Naive B cell (primary cell): ENCODE data around the gene THBD. TPM values are rescaled to one million over a fixed set of nuclear protein-coding genes. Genes with fewer than 3 reads are reported as not detected.
A peak's percentile ranks its signal among the peaks of the same experiment; 100 is the strongest.

Experiments used
- ATAC-seq, 2 donors: fragments of 150-1000 bp; cut with Tn5 transposase; 2 replicates each; pipeline ENCODE4 v1.10.0; 2021; ENCODE audit warnings: low read depth in 2 of 2, mild to moderate bottlenecking in 2 of 2, moderate library complexity in 2 of 2
- DNase-seq: peaks from one replicate; pipeline ENCODE4 v3.0.0; 2022
- H3K27ac Mint-ChIP-seq, 6 donors: one replicate each; pipeline ENCODE4 v1.8.0; 2020 to 2022; ENCODE audit warnings: mild to moderate bottlenecking in 6 of 6, mixed read lengths in 6 of 6, moderate library complexity in 5 of 6, inconsistent platforms in 2 of 6
- H3K27me3 Mint-ChIP-seq, 3 donors: one replicate each; pipeline ENCODE4 v1.8.0; 2021 to 2022; ENCODE audit warnings: mixed read lengths in 3 of 3, mild to moderate bottlenecking in 1 of 3
- H3K36me3 Mint-ChIP-seq, 2 donors: one replicate each; pipeline ENCODE4 v1.8.0; 2020 to 2022; ENCODE audit warnings: mixed read lengths in 2 of 2, inconsistent platforms in 1 of 2, mild to moderate bottlenecking in 1 of 2
- H3K4me1 Mint-ChIP-seq, 3 donors: one replicate each; pipeline ENCODE4 v1.8.0; 2020 to 2022; ENCODE audit warnings: mixed read lengths in 3 of 3, inconsistent platforms in 1 of 3, mild to moderate bottlenecking in 1 of 3, moderate library complexity in 1 of 3
- H3K4me3 Mint-ChIP-seq, 8 donors: one replicate each; pipeline ENCODE4 v1.8.0; 2020 to 2022; ENCODE audit warnings: mild to moderate bottlenecking in 8 of 8, mixed read lengths in 8 of 8, moderate library complexity in 8 of 8, inconsistent platforms in 2 of 8
- H3K9me3 Mint-ChIP-seq, 7 donors: one replicate each; pipeline ENCODE4 v1.8.0; 2020 to 2022; ENCODE audit warnings: mixed read lengths in 7 of 7, mild to moderate bottlenecking in 5 of 7, inconsistent platforms in 2 of 7, moderate library complexity in 1 of 7
- polyA plus RNA-seq, 6 donors: library from polyadenylated mRNA; unstranded; fragments of 300-500 nt; fragmentation: Illumina TruSeq; gene quantifications; one replicate each; pipeline ENCODE4 v1.2.3, GENCODE V29; 2021; ENCODE audit warnings: low read depth in 6 of 6

The THBD gene
- polyA plus RNA-seq, 6 donors from 2014 or later: 0.19 TPM; not detected in 5

DNA sequence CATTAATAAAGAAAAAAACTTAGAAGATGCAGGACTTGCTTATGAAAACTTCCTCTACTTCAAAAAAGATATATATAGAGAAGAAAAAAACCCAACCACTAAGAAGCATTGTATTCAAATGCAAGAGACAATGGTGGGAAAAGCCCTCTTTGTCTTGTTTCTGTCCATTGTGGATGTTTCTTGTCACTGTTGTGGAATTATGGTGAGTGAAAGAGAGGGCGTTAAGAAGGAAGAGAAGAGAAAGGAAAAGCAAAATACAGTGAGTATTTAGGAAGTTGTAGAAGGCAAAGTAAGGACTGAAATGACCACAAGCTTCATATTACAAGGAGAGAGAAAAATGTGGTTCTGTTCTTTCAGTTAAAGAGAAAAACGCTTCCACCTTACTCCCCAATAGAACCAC, 14.1 kb upstream of the THBD start:
- no peaks in the 10 kb centered on the region for H3K36me3 Mint-ChIP-seq
- no peak for ATAC-seq
- H3K4me1 Mint-ChIP-seq: no peaks in the 10 kb centered on the region
- no peak overlapping the region for H3K4me3 Mint-ChIP-seq
- H3K9me3 Mint-ChIP-seq: no peaks in the 10 kb centered on the region
- DNase-seq: no peak
- H3K27me3 Mint-ChIP-seq: no peaks in the 10 kb centered on the region
- H3K27ac Mint-ChIP-seq: no peak overlapping the region

- no peaks in the 10 kb centered on the region for H3K9me3 Mint-ChIP-seq
- no peak overlapping the region for H3K4me3 Mint-ChIP-seq
- no peaks in the 10 kb centered on the region for H3K4me1 Mint-ChIP-seq
- no peaks in the 10 kb centered on the region for H3K36me3 Mint-ChIP-seq
- DNase-seq (no peak), ATAC-seq (no peak)
- H3K27me3 Mint-ChIP-seq: no peaks in the 10 kb centered on the region
- H3K27ac Mint-ChIP-seq: no peak overlapping the region
Observed at GRCh38 chr20:23063168-23063567, 13.7 kb upstream of the THBD start.

DNA sequence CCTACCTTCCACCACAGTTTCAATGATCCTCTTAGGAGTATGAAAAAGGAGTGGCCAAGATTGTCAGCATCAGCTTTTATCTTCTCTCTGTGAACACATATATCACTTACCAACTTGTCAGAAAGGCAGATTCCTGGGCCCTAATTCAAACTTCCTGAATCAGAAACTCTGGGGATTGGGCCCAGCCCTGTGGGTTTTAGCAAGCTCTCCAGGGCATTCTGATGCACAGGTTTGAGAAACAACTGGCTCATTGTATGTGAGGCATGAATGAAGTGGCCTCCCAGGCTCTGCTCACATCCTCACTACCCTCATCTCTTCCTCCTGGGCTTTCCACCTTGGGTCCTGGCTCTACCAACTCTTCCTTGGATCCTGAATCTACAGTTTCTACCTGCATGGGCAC, 13.2 kb upstream of the THBD start:
- Mint-ChIP-seq H3K4me3 (no peak overlapping the region), H3K4me1 (no peaks in the 10 kb centered on the region), H3K27ac (no peak overlapping the region), H3K9me3 (no peaks in the 10 kb centered on the region), H3K27me3 (no peaks in the 10 kb centered on the region), H3K36me3 (no peaks in the 10 kb centered on the region)
- ATAC-seq: no peak
- DNase-seq: no peak

GRCh38 chr20:23061734-23062561, 12.5 kb upstream of the THBD start:
- Mint-ChIP-seq H3K27ac (no peak overlapping the region), H3K4me3 (no peak overlapping the region), H3K27me3 (no peaks in the 10 kb centered on the region), H3K36me3 (no peaks in the 10 kb centered on the region), H3K9me3 (peaks cover 0 to 5% (median 0%) of the 10 kb centered on the region in 7 donors), H3K4me1 (no peaks in the 10 kb centered on the region)
- DNase-seq: no peak
- ATAC-seq: no peak

DNA sequence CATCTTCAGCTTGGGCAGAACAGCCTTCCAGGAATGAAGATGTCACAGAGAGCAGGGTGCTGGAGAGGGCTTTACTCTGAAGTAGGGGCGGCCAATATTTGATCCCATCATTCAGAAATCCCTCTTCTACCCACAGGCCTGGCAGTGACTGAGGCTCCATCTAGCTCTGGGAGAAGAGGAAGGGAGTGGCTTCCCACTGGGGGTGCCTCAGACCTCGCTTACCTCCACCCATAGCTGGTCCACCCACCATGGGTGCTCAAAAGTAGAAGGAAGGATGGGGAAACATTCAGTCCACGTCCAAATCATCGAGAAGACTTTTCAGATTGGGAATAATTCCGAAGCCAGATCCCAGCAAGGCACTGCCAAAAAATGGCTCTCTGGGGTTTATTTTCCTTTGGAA, 11.8 kb upstream of the THBD start:
- DNase-seq: no peak
- peaks cover 0 to 7% (median 4%) of the 10 kb centered on the region in 7 donors for H3K9me3 Mint-ChIP-seq
- no peak overlapping the region for H3K4me3 Mint-ChIP-seq
- H3K4me1 Mint-ChIP-seq: no peaks in the 10 kb centered on the region
- H3K27me3 Mint-ChIP-seq: no peaks in the 10 kb centered on the region
- peaks cover 0 to 4% of the 10 kb centered on the region in 2 donors for H3K36me3 Mint-ChIP-seq
- peak overlapping the region in 1 of 6 donors; percentile 18 for H3K27ac Mint-ChIP-seq
- no peak for ATAC-seq

- Mint-ChIP-seq H3K9me3 (peaks cover 0 to 12% (median 4%) of the 10 kb centered on the region in 7 donors), H3K27ac (no peak overlapping the region), H3K4me3 (no peak overlapping the region), H3K27me3 (peaks cover 0 to under 1% (median 0%) of the 10 kb centered on the region in 3 donors), H3K4me1 (no peaks in the 10 kb centered on the region), H3K36me3 (peaks cover 0 to 4% of the 10 kb centered on the region in 2 donors)
- ATAC-seq (no peak), DNase-seq (no peak)
Observed at GRCh38 chr20:23060629-23061028, 11.2 kb upstream of the THBD start.

DNA sequence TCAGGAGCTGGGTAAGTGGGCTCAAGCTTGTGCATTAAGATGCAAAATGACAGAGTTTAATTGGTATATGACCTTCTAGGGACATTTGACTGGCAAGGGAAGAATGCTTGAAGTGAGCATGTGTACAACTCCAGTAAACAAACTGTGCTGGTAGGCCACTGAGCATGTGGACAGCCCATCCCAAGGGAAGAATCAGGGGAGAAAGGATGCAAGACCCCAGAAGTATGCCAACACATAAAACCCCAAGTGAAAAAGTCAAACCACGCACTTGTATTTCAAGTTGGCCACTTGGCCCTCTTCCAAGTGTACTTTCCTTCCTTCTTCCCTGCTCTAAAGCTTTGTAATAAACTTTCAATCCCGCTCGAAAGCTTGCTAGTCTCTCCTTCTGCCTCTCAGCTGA, 10.4 kb upstream of the THBD start:
- DNase-seq (no peak), ATAC-seq (no peak)
- Mint-ChIP-seq H3K36me3 (peaks cover 0 to 4% of the 10 kb centered on the region in 2 donors), H3K9me3 (peaks cover 0 to 16% (median 4%) of the 10 kb centered on the region in 7 donors), H3K4me3 (no peak overlapping the region), H3K27ac (no peak overlapping the region), H3K27me3 (peaks cover 0 to 5% (median 0%) of the 10 kb centered on the region in 3 donors), H3K4me1 (no peaks in the 10 kb centered on the region)

GRCh38 chr20:23059001-23059400, 9.5 kb upstream of the THBD start:
- no peaks in the 10 kb centered on the region for H3K4me1 Mint-ChIP-seq
- H3K4me3 Mint-ChIP-seq: no peak overlapping the region
- H3K9me3 Mint-ChIP-seq: peaks cover 0 to 16% (median 4%) of the 10 kb centered on the region in 7 donors
- ATAC-seq: no peak
- DNase-seq: no peak
- peaks cover 0 to 4% of the 10 kb centered on the region in 2 donors for H3K36me3 Mint-ChIP-seq
- H3K27me3 Mint-ChIP-seq: peaks cover 0 to 5% (median under 1%) of the 10 kb centered on the region in 3 donors
- H3K27ac Mint-ChIP-seq: no peak overlapping the region

GRCh38 chr20:23058240-23058639, 8.8 kb upstream of the THBD start:
- DNase-seq (no peak), ATAC-seq (no peak)
- Mint-ChIP-seq H3K27me3 (peaks cover 6 to 11% (median 8%) of the 10 kb centered on the region in 3 donors), H3K4me3 (no peak overlapping the region), H3K27ac (no peak overlapping the region), H3K4me1 (no peaks in the 10 kb centered on the region), H3K36me3 (peaks cover 0 to 4% of the 10 kb centered on the region in 2 donors), H3K9me3 (peaks cover 0 to 16% (median 4%) of the 10 kb centered on the region in 7 donors)

DNA sequence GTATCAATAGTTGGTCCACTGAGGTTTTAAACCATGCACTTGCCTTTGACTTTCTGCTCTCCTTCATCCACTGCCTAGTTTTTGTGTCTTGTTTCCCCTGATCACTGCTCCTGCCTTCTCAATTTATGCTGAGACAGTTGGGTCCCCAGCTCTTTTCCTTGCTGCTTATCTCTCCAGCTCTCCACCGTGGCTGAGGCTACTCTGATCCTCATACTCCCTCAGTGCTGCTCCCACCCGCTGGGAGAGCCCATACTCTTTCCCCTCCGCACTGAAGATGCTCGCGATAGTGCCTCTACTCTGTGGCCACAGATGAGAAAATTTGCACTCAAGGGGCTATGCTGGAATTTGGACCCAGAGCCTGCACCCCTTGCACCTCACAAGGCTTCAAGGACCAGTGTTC, 3.4 kb upstream of the THBD start:
- peaks cover 4 to 8% (median 5%) of the 10 kb centered on the region in 3 donors for H3K4me1 Mint-ChIP-seq
- H3K27ac Mint-ChIP-seq: no peak overlapping the region
- DNase-seq (no peak), ATAC-seq (no peak)
- H3K4me3 Mint-ChIP-seq: peak overlapping the region in 1 of 8 donors; percentile 51
- H3K9me3 Mint-ChIP-seq: peaks cover 0 to 16% (median 4%) of the 10 kb centered on the region in 7 donors
- H3K27me3 Mint-ChIP-seq: peaks cover 26 to 48% (median 41%) of the 10 kb centered on the region in 3 donors
- peaks cover 0 to 4% of the 10 kb centered on the region in 2 donors for H3K36me3 Mint-ChIP-seq

DNA sequence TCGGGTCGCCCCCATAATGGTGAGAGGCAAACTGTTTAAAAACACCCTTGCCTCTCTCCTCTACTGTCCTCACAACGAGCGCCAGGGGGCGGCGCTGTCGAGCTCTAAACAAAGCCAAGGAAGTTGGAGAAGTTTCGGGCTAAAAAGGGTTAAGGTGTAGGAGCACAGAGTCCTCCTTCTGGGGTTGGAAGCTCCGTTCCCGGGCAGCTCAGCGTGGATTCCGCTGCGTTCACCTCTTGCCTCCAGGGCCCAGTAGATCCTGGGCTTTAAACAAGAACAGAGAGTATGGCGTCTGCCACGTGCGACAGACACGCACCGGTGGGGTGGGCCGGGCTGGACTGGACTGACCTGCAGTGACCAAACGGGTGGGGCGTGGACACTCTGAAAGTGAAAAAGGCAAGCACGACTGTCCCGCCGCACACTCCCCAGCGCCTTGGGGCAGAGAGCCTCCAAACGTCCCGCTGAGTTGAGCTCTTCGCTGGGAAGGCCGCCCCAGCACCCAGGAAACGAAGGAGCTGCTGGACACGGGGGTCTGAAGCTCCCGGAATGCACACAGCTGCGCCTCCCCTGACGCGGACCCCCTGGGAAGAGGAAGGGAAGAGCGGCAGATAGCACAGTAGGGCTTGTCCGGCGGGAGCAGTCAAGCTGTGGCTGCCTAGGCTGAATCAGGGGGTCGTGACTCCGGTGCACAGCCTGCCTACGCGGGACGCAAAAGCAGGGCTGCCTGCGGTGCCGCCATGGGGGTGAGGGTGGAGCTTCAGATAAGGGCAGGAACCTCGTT, 1.6 kb upstream of the THBD start:
- Mint-ChIP-seq H3K36me3 (no peaks in the 10 kb centered on the region), H3K4me1 (peaks cover 4 to 17% (median 5%) of the 10 kb centered on the region in 3 donors), H3K4me3 (peak overlapping the region in 1 of 8 donors; percentile 44), H3K27ac (no peak overlapping the region), H3K27me3 (peaks cover 31 to 62% (median 51%) of the 10 kb centered on the region in 3 donors), H3K9me3 (peaks cover 0 to 8% (median 2%) of the 10 kb centered on the region in 7 donors)
- ATAC-seq: no peak
- no peak for DNase-seq

- Mint-ChIP-seq H3K27ac (peak overlapping the region in 1 of 6 donors; percentile 62), H3K4me3 (peak overlapping the region in 1 of 8 donors; percentile 32), H3K4me1 (peaks cover 4 to 17% (median 5%) of the 10 kb centered on the region in 3 donors), H3K27me3 (peaks cover 32 to 65% (median 55%) of the 10 kb centered on the region in 3 donors), H3K36me3 (no peaks in the 10 kb centered on the region), H3K9me3 (peaks cover 0 to 3% (median 0%) of the 10 kb centered on the region in 7 donors)
- DNase-seq (no peak), ATAC-seq (no peak)
Observed at GRCh38 chr20:23050076-23050838, 785 bp upstream of the THBD start.
